PC-3 (cell line): ENCODE data around the gene SEPTIN8. TPM values are rescaled to one million over a fixed set of nuclear protein-coding genes. Genes with fewer than 3 reads are reported as not detected.

Experiments used
- ATAC-seq: fragments of 200-7000 bp; cut with Tn5 transposase; 2 replicates; pipeline ENCODE4 v1.9.1; 2020; ENCODE audit warnings: mild to moderate bottlenecking, moderate library complexity
- BruUV-seq: library from RNA; stranded (reverse); fragments of 400-500 nt; replicated peaks from 2 replicates; lab custom pipeline; 2021; lab: Mats Ljungman, UMichigan
- CTCF ChIA-PET: fragments of 300-600 bp; sonication (Branson Sonifier 250); formaldehyde crosslinking; loops from one replicate; lab custom pipeline; 2022; ENCODE audit warnings: antibody characterized with exemption; lab: Charles Lee
- POLR2A ChIA-PET: fragments of 300-600 bp; sonication (Branson Sonifier 250); formaldehyde crosslinking; loops from one replicate; lab custom pipeline; 2022; ENCODE audit warnings: antibody characterized with exemption; ENCODE audit not compliant: unreplicated experiment; lab: Charles Lee
- DNase-seq: peaks from one replicate; pipeline ENCODE4 v3.0.0-alpha.2; 2015
- H2AFZ ChIP-seq: fragments of 300-600 bp; sonication (generic); 2 replicates; pipeline ENCODE4 v1.6.0; 2016; ENCODE audit warnings: antibody characterized with exemption, low read length
- H3F3A ChIP-seq: fragments of 300-600 bp; sonication (generic); one replicate; pipeline ENCODE4 v1.6.0; 2017; ENCODE audit warnings: antibody characterized with exemption, low read length, control low read depth, mild to moderate bottlenecking; ENCODE audit not compliant: unreplicated experiment
- H3K27ac ChIP-seq: fragments of 300-600 bp; sonication (generic); 2 replicates; pipeline ENCODE4 v1.5.1; 2016; ENCODE audit warnings: mild to moderate bottlenecking, low read length
- H3K27me3 ChIP-seq: fragments of 300-600 bp; sonication (generic); 2 replicates; pipeline ENCODE4 v1.6.1; 2016; ENCODE audit warnings: low read length, mixed read lengths
- H3K36me3 ChIP-seq: fragments of 300-600 bp; sonication (generic); 2 replicates; pipeline ENCODE4 v1.6.1; 2016; ENCODE audit warnings: low read depth, mixed run types, low read length, mixed read lengths
- H3K4me1 ChIP-seq: fragments of 300-600 bp; sonication (generic); 2 replicates; pipeline ENCODE4 v1.5.1; 2016; ENCODE audit warnings: low read length; ENCODE audit not compliant: insufficient read depth
- H3K4me2 ChIP-seq: fragments of 300-600 bp; sonication (generic); 2 replicates; pipeline ENCODE4 v1.6.0; 2016; ENCODE audit warnings: low read length
- H3K4me3 ChIP-seq: fragments of 300-600 bp; sonication (generic); 2 replicates; pipeline ENCODE4 v1.5.1; 2016; ENCODE audit warnings: mild to moderate bottlenecking, low read length, mixed read lengths
- H3K79me2 ChIP-seq: fragments of 300-600 bp; sonication (generic); 2 replicates; pipeline ENCODE4 v1.6.1; 2017; ENCODE audit warnings: low read length, mixed read lengths
- H3K9ac ChIP-seq: fragments of 300-600 bp; sonication (generic); 2 replicates; pipeline ENCODE4 v1.6.0; 2016; ENCODE audit warnings: mild to moderate bottlenecking, low read length
- H3K9me2 ChIP-seq: fragments of 300-600 bp; sonication (generic); replicated peaks from 2 replicates; pipeline ENCODE4 v1.6.1; 2016; ENCODE audit warnings: mixed run types, low read length, mixed read lengths
- H3K9me3 ChIP-seq: fragments of 300-600 bp; sonication (generic); 2 replicates; pipeline ENCODE4 v1.6.1; 2016; ENCODE audit warnings: low read length, mixed read lengths
- H4K20me1 ChIP-seq: fragments of 300-600 bp; sonication (generic); 2 replicates; pipeline ENCODE4 v1.6.1; 2016; ENCODE audit warnings: low read length, mixed read lengths
- EZH2 ChIP-seq: fragments of 300-600 bp; sonication (generic); IDR thresholded peaks from one replicate; pipeline ENCODE4 v1.6.1; 2017; ENCODE audit warnings: antibody characterized with exemption, mild to moderate bottlenecking, low read length; ENCODE audit not compliant: unreplicated experiment
- EZH2phosphoT487 ChIP-seq: fragments of 300-600 bp; sonication (generic); IDR thresholded peaks from 2 replicates; pipeline ENCODE4 v1.6.1; 2018; ENCODE audit warnings: mild to moderate bottlenecking, antibody characterized with exemption, low read length, borderline replicate concordance
- intact Hi-C: fragments of 100-400 bp; cut with micrococcal nuclease; formaldehyde crosslinking; loops from 2 replicates; pipeline ENCODE4 v1.9.0; 2023
- total RNA-seq: library from RNA; depleted of rRNA; stranded (reverse); fragments of >200 nt; gene quantifications from 2 replicates; pipeline ENCODE4 v1.2.3, GENCODE V29; 2014
- TF ChIP-seq, protein P1 (sequence below): fragments of 300-600 bp; sonication (generic); conservative IDR thresholded peaks from 2 replicates; pipeline ENCODE4 v1.5.1; 2017; ENCODE audit warnings: antibody characterized with exemption, low read depth, mild to moderate bottlenecking, low read length

SEPTIN8 gene
- total RNA-seq, 1 experiment from 2014 or later: 21.9 TPM

DNA sequence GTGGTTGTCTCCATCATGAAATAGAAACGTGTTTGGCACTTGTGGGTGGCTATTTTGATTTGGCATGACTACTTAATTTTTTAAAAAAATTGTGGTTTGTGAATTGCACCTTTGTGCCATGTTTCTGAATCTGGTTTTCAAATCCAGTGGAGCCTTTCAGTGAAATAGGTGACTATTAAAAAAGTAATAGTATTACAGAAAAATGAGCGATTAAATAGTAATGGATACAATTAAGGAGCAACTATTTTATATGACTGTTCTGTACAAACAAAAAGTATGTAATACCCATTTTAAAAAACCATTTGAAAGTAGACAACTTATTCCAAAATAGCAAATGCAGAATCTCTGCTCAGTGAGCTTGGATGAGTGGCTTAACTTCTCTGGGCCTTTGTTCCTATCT is 39.0 kb upstream of the SEPTIN8 start:
- CTCF ChIA-PET: no interaction called here
- no peaks in the 10 kb centered on the region for H4K20me1 ChIP-seq
- H2AFZ ChIP-seq: no peak overlapping the region
- intact Hi-C loops: no loop called here
- BruUV-seq: no TSS peak
- ATAC-seq (no peak), DNase-seq (no peak)
- peaks cover 5% of the 10 kb centered on the region; the same call in 1 of the 2 replicates for H3K4me1 ChIP-seq
- H3K9me3 ChIP-seq: no peaks in the 10 kb centered on the region
- no peak overlapping the region for H3K4me3 ChIP-seq
- H3K9ac ChIP-seq: no peak overlapping the region
- H3K27ac ChIP-seq: no peak overlapping the region
- no peaks in the 10 kb centered on the region for H3K79me2 ChIP-seq
- H3K9me2 ChIP-seq: no peaks in the 10 kb centered on the region
- H3F3A ChIP-seq: no peaks in the 10 kb centered on the region
- no peaks in the 10 kb centered on the region for H3K27me3 ChIP-seq
- H3K36me3 ChIP-seq: no peaks in the 10 kb centered on the region
- H3K4me2 ChIP-seq: no peak overlapping the region
- POLR2A ChIA-PET: no interaction called here
- TF ChIP-seq EZH2phosphoT487 (no peak), EZH2 (no peak)
- TF ChIP-seq, protein P1, sequence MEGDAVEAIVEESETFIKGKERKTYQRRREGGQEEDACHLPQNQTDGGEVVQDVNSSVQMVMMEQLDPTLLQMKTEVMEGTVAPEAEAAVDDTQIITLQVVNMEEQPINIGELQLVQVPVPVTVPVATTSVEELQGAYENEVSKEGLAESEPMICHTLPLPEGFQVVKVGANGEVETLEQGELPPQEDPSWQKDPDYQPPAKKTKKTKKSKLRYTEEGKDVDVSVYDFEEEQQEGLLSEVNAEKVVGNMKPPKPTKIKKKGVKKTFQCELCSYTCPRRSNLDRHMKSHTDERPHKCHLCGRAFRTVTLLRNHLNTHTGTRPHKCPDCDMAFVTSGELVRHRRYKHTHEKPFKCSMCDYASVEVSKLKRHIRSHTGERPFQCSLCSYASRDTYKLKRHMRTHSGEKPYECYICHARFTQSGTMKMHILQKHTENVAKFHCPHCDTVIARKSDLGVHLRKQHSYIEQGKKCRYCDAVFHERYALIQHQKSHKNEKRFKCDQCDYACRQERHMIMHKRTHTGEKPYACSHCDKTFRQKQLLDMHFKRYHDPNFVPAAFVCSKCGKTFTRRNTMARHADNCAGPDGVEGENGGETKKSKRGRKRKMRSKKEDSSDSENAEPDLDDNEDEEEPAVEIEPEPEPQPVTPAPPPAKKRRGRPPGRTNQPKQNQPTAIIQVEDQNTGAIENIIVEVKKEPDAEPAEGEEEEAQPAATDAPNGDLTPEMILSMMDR: no peak

DNA sequence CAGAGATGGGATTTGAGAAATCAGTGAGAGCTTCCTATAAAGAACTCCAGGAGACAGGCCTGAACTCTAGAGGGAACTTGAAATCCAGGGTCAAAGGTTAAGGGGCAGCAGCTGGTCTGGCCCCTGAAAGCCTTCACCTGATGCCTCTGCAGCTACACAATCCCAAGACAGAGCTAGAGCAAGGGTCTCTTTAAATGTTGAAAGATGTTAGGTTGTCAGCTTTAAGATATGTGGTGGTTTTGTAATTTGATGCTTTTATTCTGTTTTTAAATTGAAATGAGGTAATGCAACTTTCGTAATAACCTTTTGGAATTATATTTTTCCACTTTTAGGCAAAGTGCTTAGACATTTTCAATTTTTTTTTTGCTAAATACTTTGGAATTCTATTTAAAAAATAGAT is 38.4 kb upstream of the SEPTIN8 start:
- H2AFZ ChIP-seq: no peak overlapping the region
- no peaks in the 10 kb centered on the region for H3K27me3 ChIP-seq
- no peaks in the 10 kb centered on the region for H3K79me2 ChIP-seq
- no peaks in the 10 kb centered on the region for H4K20me1 ChIP-seq
- POLR2A ChIA-PET: no interaction called here
- H3K36me3 ChIP-seq: no peaks in the 10 kb centered on the region
- no peak overlapping the region for H3K9ac ChIP-seq
- TF ChIP-seq EZH2phosphoT487: no peak
- TF ChIP-seq, protein P1: no peak
- TF ChIP-seq EZH2: no peak
- no peaks in the 10 kb centered on the region for H3F3A ChIP-seq
- ATAC-seq (no peak), DNase-seq (peak; percentile 7)
- H3K4me2 ChIP-seq: no peak overlapping the region
- H3K4me3 ChIP-seq: no peak overlapping the region
- no TSS peak for BruUV-seq
- CTCF ChIA-PET: interaction anchor here (0.6 kb wide), 1 partner anchor 33 kb away, joined by 3 read pairs; no protein-coding TSS in a partner anchor
- H3K27ac ChIP-seq: no peak overlapping the region
- intact Hi-C loops: no loop called here
- no peaks in the 10 kb centered on the region for H3K9me2 ChIP-seq
- H3K9me3 ChIP-seq: no peaks in the 10 kb centered on the region
- H3K4me1 ChIP-seq: peaks cover 5% of the 10 kb centered on the region; the same call in 1 of the 2 replicates

DNA sequence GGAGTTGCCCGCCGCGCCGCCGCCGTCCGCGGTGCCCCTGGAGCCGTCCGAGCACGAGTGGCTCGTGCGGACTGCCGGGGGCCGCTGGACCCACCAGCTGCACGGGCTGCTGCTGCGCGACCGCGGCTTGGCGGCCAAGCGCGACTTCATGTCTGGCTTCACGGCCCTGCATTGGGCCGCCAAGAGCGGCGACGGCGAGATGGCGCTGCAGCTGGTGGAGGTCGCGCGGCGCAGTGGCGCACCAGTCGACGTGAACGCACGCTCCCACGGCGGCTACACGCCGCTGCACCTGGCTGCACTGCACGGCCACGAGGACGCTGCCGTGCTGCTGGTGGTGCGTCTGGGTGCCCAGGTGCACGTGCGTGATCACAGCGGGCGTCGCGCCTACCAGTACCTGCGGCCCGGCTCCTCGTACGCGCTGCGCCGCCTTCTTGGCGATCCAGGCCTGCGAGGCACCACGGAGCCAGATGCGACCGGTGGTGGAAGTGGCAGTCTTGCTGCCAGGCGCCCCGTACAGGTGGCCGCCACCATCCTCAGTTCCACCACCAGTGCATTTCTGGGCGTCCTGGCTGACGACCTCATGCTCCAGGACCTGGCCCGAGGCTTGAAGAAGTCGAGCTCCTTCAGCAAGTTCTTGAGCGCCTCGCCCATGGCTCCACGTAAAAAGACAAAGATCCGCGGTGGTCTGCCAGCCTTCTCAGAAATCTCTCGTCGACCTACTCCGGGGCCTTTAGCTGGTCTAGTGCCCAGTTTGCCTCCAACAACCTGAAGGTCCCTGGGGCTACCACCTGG is 37.7 kb upstream of the SEPTIN8 start:
- TF ChIP-seq EZH2 (no peak), EZH2phosphoT487 (no peak)
- TF ChIP-seq, protein P1: no peak
- H3K9me2 ChIP-seq: no peaks in the 10 kb centered on the region
- DNase-seq (no peak), ATAC-seq (no peak)
- H3K9me3 ChIP-seq: no peaks in the 10 kb centered on the region
- no peaks in the 10 kb centered on the region for H3K27me3 ChIP-seq
- no peak overlapping the region for H2AFZ ChIP-seq
- BruUV-seq: no TSS peak
- no peak overlapping the region for H3K4me3 ChIP-seq
- H3K36me3 ChIP-seq: no peaks in the 10 kb centered on the region
- H3F3A ChIP-seq: no peaks in the 10 kb centered on the region
- peaks cover 5% of the 10 kb centered on the region; the same call in 1 of the 2 replicates for H3K4me1 ChIP-seq
- ChIA-PET CTCF (no interaction called here), POLR2A (no interaction called here)
- H3K4me2 ChIP-seq: no peak overlapping the region
- no peaks in the 10 kb centered on the region for H3K79me2 ChIP-seq
- H4K20me1 ChIP-seq: no peaks in the 10 kb centered on the region
- H3K9ac ChIP-seq: no peak overlapping the region
- intact Hi-C loops: no loop called here
- H3K27ac ChIP-seq: no peak overlapping the region
